Subcutaneous abdominal adipose tissue (tissue), 5 donors: ENCODE results near the gene C2orf78.
"Not testable (repeated sequence)": the region's sequence is repeated elsewhere in the genome, so short reads cannot be mapped to it uniquely, and the experiment has no call there.

ENCODE experiments used
- H3K27ac ChIP-seq: one replicate; pipeline ENCODE4 v1.7.0; 2013; ENCODE audit warnings: low read depth, mild to moderate bottlenecking, inconsistent platforms, low read length, moderate library complexity
- H3K27me3 ChIP-seq, 5 donors: one replicate each; pipeline ENCODE4 v1.7.0; 2013; ENCODE audit warnings: low read length in 5 of 5, inconsistent platforms in 1 of 5; ENCODE audit not compliant: control insufficient read depth in 5 of 5, insufficient read depth in 4 of 5
- H3K36me3 ChIP-seq, 5 donors: one replicate each; pipeline ENCODE4 v1.7.0; 2013; ENCODE audit warnings: low read length in 5 of 5; ENCODE audit not compliant: control insufficient read depth in 5 of 5, insufficient read depth in 5 of 5
- H3K4me1 ChIP-seq, 5 donors: one replicate each; pipeline ENCODE4 v1.7.0; 2013; ENCODE audit warnings: low read length in 5 of 5, mild to moderate bottlenecking in 3 of 5, moderate library complexity in 1 of 5; ENCODE audit not compliant: control insufficient read depth in 5 of 5, insufficient read depth in 5 of 5
- H3K4me3 ChIP-seq, 5 donors: one replicate each; pipeline ENCODE4 v1.7.0; 2013; ENCODE audit warnings: low read length in 5 of 5, low read depth in 1 of 5
- H3K9ac ChIP-seq, 5 donors: one replicate each; pipeline ENCODE4 v1.7.0; 2013; ENCODE audit warnings: low read length in 5 of 5, mild to moderate bottlenecking in 4 of 5, moderate library complexity in 3 of 5
- H3K9me3 ChIP-seq, 5 donors: one replicate each; pipeline ENCODE4 v1.7.0; 2013; ENCODE audit warnings: low read length in 5 of 5; ENCODE audit not compliant: control insufficient read depth in 5 of 5
- donor health status: healthy.
- donor health status: healthy.
- donor health status: healthy.
- donor health status: healthy.
- donor health status: healthy.

The C2orf78 gene

DNA sequence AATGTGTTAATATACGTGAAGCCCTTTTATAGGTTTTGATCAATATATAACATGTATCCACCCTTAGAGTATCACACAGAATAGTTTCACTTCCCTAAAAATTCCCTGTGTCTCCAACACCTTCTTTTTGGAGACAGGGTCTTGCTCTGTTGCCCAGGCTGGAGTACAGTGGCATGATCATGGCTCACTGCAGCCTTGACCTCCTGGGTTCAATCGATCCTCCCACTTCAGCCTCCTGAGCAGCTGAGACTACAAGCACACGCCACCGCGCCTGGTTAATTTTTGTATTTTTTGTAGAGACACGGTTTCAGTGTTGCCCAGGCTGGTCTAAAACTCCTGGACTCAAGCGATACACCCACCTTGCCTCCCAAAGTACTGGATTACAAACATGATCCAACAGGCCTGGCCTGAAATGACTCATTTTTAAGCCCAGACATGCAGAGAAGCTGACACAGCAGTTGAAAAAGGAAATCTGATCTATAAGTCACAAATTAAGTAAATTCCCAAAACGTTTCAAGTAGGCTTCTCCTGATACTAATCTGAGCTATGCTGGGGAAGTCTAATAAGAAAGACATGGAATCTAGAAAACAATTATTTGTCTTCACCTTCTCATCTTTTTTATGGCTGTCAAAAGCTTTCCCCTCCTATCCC lies 7.0 kb upstream of the C2orf78 start:
- Histone ChIP-seq H3K27me3 (no peaks in the 10 kb centered on the region), H3K36me3 (peaks cover 27 to 44% (median 39%) of the 10 kb centered on the region in 5 donors), H3K4me1 (peaks cover 2 to 19% (median 15%) of the 10 kb centered on the region in 5 donors), H3K9me3 (no peaks in the 10 kb centered on the region), H3K9ac (peak overlapping the region in 2 of 5 donors; percentile 25 to 45), H3K27ac (no peak overlapping the region), H3K4me3 (no peak overlapping the region)

GRCh38 chr2:73778867-73779466 lies 5.0 kb upstream of the C2orf78 start:
- Histone ChIP-seq H3K4me1 (peaks cover 2 to 19% (median 15%) of the 10 kb centered on the region in 5 donors), H3K36me3 (peaks cover 14 to 25% (median 23%) of the 10 kb centered on the region in 5 donors), H3K9ac (peak overlapping the region; percentile 53 to 92 (median 84)), H3K4me3 (peak overlapping the region; percentile 85 to 98 (median 95))
- not testable (repeated sequence) for H3K9me3 ChIP-seq, H3K27ac ChIP-seq, H3K27me3 ChIP-seq

GRCh38 chr2:73779467-73780236 lies 4.3 kb upstream of the C2orf78 start, which contains the start of gene DUSP11:
Gene DUSP11 (minus strand): TSS chr2:73780103. CDS start chr2:73779974, 129 bp downstream.
- peak within 1 kb of the TSS; percentile 85 to 98 (median 95) for H3K4me3 ChIP-seq
- H3K4me1 ChIP-seq = peaks cover 2 to 19% (median 15%) of the 10 kb centered on the region in 5 donors
- no peaks in the 10 kb centered on the region for H3K27me3 ChIP-seq
- peaks cover 8 to 18% (median 16%) of the 10 kb centered on the region in 5 donors for H3K36me3 ChIP-seq
- H3K27ac ChIP-seq = peak within 1 kb of the TSS; percentile 82
- H3K9me3 ChIP-seq = no peaks in the 10 kb centered on the region
- H3K9ac ChIP-seq = peak within 1 kb of the TSS; percentile 53 to 92 (median 84)

- H3K9ac ChIP-seq = peak overlapping the region in 3 of 5 donors; percentile 23 to 92 (median 89)
These were observed 3.8 kb upstream of the C2orf78 start for GRCh38 chr2:73780237-73780582.

GRCh38 chr2:73783402-73783801 lies 581 bp upstream of the C2orf78 start:
- H3K4me3 ChIP-seq, H3K27me3 ChIP-seq, H3K9me3 ChIP-seq, H3K36me3 ChIP-seq, H3K27ac ChIP-seq, H3K9ac ChIP-seq: not testable (repeated sequence)
- peaks cover 2 to 15% (median 11%) of the 10 kb centered on the region in 5 donors for H3K4me1 ChIP-seq

More at GRCh38 chr2:73780237-73780582, 3.8 kb upstream of the C2orf78 start:
- Histone ChIP-seq H3K4me1 (peaks cover 2 to 19% (median 15%) of the 10 kb centered on the region in 5 donors), H3K27me3 (no peaks in the 10 kb centered on the region), H3K9me3 (no peaks in the 10 kb centered on the region), H3K36me3 (peaks cover 6 to 14% (median 13%) of the 10 kb centered on the region in 5 donors), H3K4me3 (peak overlapping the region; percentile 85 to 98 (median 95)), H3K27ac (peak overlapping the region; percentile 82)

DNA sequence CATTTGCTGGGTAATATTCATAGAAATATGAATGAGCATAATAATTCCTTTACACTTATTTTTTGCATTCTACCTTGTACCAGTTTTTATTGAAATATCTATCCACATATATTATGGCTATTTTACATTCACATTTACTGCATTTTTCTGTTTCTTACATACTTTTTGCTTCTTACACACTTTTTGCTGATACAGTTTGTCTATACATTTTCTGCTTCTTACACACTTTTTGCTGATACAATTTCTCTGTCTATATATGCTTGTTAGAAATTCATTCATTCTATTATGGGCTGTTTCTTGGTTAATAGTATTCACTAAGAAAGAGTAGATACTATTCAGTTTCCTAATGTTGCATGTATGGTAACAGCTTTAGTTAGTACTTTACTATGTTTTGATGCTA lies 27.9 kb downstream of the C2orf78 start:
- Histone ChIP-seq H3K9ac (no peak overlapping the region), H3K4me1 (no peaks in the 10 kb centered on the region), H3K27ac (no peak overlapping the region), H3K4me3 (no peak overlapping the region), H3K9me3 (no peaks in the 10 kb centered on the region), H3K27me3 (peaks cover 0 to 10% (median 8%) of the 10 kb centered on the region in 5 donors), H3K36me3 (no peaks in the 10 kb centered on the region)

GRCh38 chr2:73812635-73813034 lies 28.7 kb downstream of the C2orf78 start:
- no peak overlapping the region for H3K9ac ChIP-seq
- H3K4me3 ChIP-seq = no peak overlapping the region
- no peaks in the 10 kb centered on the region for H3K36me3 ChIP-seq
- no peaks in the 10 kb centered on the region for H3K9me3 ChIP-seq
- no peak overlapping the region for H3K27ac ChIP-seq
- H3K4me1 ChIP-seq = no peaks in the 10 kb centered on the region
- peaks cover 0 to 10% (median 8%) of the 10 kb centered on the region in 5 donors for H3K27me3 ChIP-seq

DNA sequence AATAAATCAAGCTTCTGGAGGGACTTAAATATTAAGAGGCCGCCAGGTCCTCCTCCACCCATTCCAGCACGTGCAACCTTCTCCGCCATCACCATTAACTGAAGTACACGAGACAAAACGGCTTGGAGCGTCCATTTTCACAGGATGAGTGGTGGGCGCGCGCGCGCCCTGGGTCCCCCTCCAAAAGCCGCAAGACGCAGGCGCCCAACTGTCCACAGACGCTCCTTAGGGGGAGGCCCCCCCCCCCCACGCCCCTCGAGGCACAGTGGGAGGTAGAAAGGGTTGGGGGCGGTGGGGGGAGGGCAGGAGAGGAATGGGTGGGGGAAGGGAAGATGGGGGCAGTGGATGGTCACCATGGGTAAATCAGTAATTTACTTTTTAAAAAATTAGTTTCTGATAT lies 34.3 kb downstream of the C2orf78 start:
- Histone ChIP-seq H3K4me3 (no peak overlapping the region), H3K9ac (no peak overlapping the region), H3K27me3 (peaks cover 0 to 17% (median 8%) of the 10 kb centered on the region in 5 donors)

DNA sequence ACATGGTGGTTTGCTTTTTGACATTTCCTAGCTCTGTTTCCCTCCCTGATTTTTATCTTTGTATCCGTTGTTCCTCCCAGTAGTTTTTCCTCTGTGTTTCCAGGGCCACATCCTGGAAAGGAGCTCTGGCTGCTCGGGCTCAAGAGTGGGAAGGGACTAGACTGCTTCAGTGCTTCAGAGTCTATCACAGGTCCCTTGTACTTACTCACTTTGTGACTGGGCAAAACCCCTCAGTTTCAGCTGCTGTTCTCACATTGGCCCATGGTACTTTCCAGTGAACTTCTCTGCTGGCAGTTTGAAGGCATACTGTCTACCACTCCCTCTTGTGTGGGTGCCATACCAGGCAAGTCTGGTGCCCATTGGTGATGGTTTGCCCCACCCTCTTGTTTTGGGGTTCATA lies 37.2 kb downstream of the C2orf78 start:
- Histone ChIP-seq H3K9me3 (no peaks in the 10 kb centered on the region), H3K9ac (no peak overlapping the region)

More for the DNA sequence above, 34.3 kb downstream of the C2orf78 start:
- H3K27ac ChIP-seq = no peak overlapping the region
- H3K9me3 ChIP-seq = no peaks in the 10 kb centered on the region
- H3K4me1 ChIP-seq = no peaks in the 10 kb centered on the region
- H3K36me3 ChIP-seq = no peaks in the 10 kb centered on the region

More for the DNA sequence above, 37.2 kb downstream of the C2orf78 start:
- H3K27me3 ChIP-seq = peaks cover 0 to 8% (median 6%) of the 10 kb centered on the region in 5 donors
- peaks cover 0 to 7% (median 4%) of the 10 kb centered on the region in 5 donors for H3K4me1 ChIP-seq
- no peaks in the 10 kb centered on the region for H3K36me3 ChIP-seq
- H3K27ac ChIP-seq = no peak overlapping the region
- H3K4me3 ChIP-seq = no peak overlapping the region
